Pancreas (tissue), 10 donors: ENCODE measurements around the gene MCTP2. TPM values are rescaled to one million over a fixed set of nuclear protein-coding genes. Genes with fewer than 3 reads are reported as not detected.

Experiments
- ATAC-seq, 4 donors: fragments of 200-7000 bp; cut with Tn5 transposase; one replicate each; pipeline versions ENCODE4 v1.8.0 to v1.9.1; 2020; ENCODE audit warnings: mild to moderate bottlenecking in 4 of 4, moderate library complexity in 4 of 4
- DNase-seq, 6 donors: peaks; one replicate each; pipeline ENCODE4 v3.0.0-alpha.2; 2020
- FAIRE-seq: peaks from 2 replicates; lab custom pipeline; 2012; peaks lifted over from hg19 to GRCh38; lab: Jason Lieb, UNC
- H3K27ac ChIP-seq, 4 donors: fragments of 200-600 bp; sonication (generic); 1 replicate in 3 of 4; 2 replicates in 1 of 4; pipeline versions ENCODE4 v1.5.0 to v1.8.0; 2020
- H3K27me3 ChIP-seq, 4 donors: fragments of 200-600 bp; one replicate each; pipeline ENCODE4 v1.8.0; 2021
- H3K36me3 ChIP-seq, 3 donors: fragments of 200-600 bp; sonication (generic) in 1 of 3; one replicate each; pipeline versions ENCODE4 v1.5.0 to v1.8.0; 2020 to 2021
- H3K4me1 ChIP-seq, 3 donors: fragments of 200-600 bp; one replicate each; pipeline ENCODE4 v1.8.0; 2021
- H3K4me3 ChIP-seq, 4 donors: fragments of 200-600 bp; sonication (generic) in 2 of 4; one replicate each; pipeline versions ENCODE4 v1.5.0 to v1.8.0; 2020 to 2021
- H3K9me3 ChIP-seq, 4 donors: fragments of 200-600 bp; one replicate each; pipeline ENCODE4 v1.8.0; 2021
- WGBS, 2 donors: extraction: QIAGEN DNeasy Blood & Tissue Kit; methylation state at CpG; one replicate each; pipeline ENCODE4 v1.1.7; 2013; 5-methylcytosine and 5-hydroxymethylcytosine counted together
- intact Hi-C, 3 donors: fragments of 100-400 bp; cut with DNase I; formaldehyde crosslinking; loops; one replicate each; pipeline versions ENCODE4 v1.11.1 to v1.14.2; 2022
- polyA plus RNA-seq, 2 donors: library from polyadenylated mRNA; stranded (reverse); fragments of 200-250 nt; gene quantifications; one replicate each; pipeline ENCODE4 v1.2.3, GENCODE V29; 2013
- total RNA-seq, 6 donors: library from RNA; stranded (reverse); fragmentation: NEBNext Ultra II Directional in 4 of 6; extraction: Animal tissue kit (Norgen Biotek cat#: 25700) in 4 of 6; gene quantifications; one replicate each; pipeline versions ENCODE4 v1.2.1 to v1.2.4, GENCODE V29; 2021 to 2023
- TF ChIP-seq, protein P1 (sequence below), 4 donors: fragments of 200-600 bp; sonication (generic) in 3 of 4; IDR thresholded peaks; one replicate each; pipeline versions ENCODE4 v1.5.0 to v1.8.0; 2021; ENCODE audit warnings: antibody characterized with exemption in 4 of 4
- donor health status: healthy with polysubstance abuse.
- donor health status: DM: no; HTN: no; CAD: no; lungs with moderate emphysema.
- donor health status: DM: no; HTN: no; CAD: no.
- donor health status: control.
- donor health status: control.
- donor health status: Bipolar disorder and iron deficiency.
- donor health status: DM: yes; HTN: yes; CAD: no.
- donor health status: DM: no; HTN: no; CAD: no.
- donor health status: DM: no; HTN: no; CAD: no.
- donor health status: DM: yes; HTN: yes; CAD: no.

Gene MCTP2
- total and polyA plus RNA-seq, 8 donors: 3.7 to 21.4 (median 14.7) TPM

DNA sequence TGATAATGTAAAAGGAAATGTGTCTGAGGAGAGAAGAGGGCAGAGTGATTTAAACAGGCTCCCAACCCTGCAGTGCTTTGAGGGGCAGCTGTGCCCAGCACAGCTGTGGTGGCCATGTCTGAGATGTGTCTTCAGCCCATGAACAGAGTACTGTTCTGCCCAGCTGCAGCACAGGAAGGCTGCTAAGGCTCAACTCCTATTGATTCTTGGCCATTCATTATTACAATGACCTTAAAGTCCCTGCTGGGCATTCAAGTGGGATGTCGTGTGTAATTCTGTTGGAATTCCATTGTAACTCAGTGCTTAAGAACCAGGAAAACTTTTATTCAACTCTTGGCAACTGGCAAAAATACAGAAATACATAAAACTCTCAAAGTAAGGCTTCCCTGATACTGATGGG lies 229.3 kb downstream of the MCTP2 start:
- peaks cover 0 to 5% (median 0%) of the 10 kb centered on the region in 3 donors for H3K4me1 ChIP-seq
- H3K27ac ChIP-seq: no peak overlapping the region
- DNase-seq: no peak
- H3K27me3 ChIP-seq: no peaks in the 10 kb centered on the region
- TF ChIP-seq, protein P1, sequence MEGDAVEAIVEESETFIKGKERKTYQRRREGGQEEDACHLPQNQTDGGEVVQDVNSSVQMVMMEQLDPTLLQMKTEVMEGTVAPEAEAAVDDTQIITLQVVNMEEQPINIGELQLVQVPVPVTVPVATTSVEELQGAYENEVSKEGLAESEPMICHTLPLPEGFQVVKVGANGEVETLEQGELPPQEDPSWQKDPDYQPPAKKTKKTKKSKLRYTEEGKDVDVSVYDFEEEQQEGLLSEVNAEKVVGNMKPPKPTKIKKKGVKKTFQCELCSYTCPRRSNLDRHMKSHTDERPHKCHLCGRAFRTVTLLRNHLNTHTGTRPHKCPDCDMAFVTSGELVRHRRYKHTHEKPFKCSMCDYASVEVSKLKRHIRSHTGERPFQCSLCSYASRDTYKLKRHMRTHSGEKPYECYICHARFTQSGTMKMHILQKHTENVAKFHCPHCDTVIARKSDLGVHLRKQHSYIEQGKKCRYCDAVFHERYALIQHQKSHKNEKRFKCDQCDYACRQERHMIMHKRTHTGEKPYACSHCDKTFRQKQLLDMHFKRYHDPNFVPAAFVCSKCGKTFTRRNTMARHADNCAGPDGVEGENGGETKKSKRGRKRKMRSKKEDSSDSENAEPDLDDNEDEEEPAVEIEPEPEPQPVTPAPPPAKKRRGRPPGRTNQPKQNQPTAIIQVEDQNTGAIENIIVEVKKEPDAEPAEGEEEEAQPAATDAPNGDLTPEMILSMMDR (IDR thresholded peaks at IDR 0.05): no peak
- WGBS, 2 donors: 88 to 89% methylated on average over 1 of the region's 1 CpG
- no peaks in the 10 kb centered on the region for H3K9me3 ChIP-seq
- intact Hi-C loops: no loop called here
- FAIRE-seq: no peak
- no peak for ATAC-seq
- no peaks in the 10 kb centered on the region for H3K36me3 ChIP-seq
- H3K4me3 ChIP-seq: no peak overlapping the region

DNA sequence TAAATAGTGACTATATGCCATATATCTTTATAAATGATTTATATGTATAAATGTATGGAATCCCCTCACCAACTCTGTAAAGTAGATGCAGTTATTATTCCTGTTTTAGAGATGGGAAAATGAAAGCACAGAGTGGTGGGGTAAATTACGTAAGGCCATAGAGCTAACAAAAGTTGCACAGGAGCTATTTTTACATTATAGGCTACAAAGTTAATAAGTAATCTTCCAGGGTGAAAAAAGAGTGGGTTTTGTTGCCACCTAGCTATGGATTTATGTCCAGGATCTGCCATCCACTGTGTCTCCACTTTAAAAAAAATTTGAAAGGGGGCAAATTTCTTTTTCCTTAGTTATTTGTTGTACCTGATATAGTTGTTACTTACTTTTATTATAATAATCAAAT lies 235.7 kb downstream of the MCTP2 start:
- no peak overlapping the region for H3K4me3 ChIP-seq
- no peaks in the 10 kb centered on the region for H3K9me3 ChIP-seq
- WGBS, 2 donors: 65% methylated on average over 1 of the region's 1 CpG
- H3K27me3 ChIP-seq: no peaks in the 10 kb centered on the region
- TF ChIP-seq, protein P1 (IDR thresholded peaks at IDR 0.05): no peak
- no peaks in the 10 kb centered on the region for H3K36me3 ChIP-seq
- FAIRE-seq (peak; percentile 20), ATAC-seq (peak in 3 of 4 donors; percentile 49 to 65 (median 64)), DNase-seq (no peak)
- H3K27ac ChIP-seq: no peak overlapping the region
- H3K4me1 ChIP-seq: peaks cover 0 to 5% (median 0%) of the 10 kb centered on the region in 3 donors
- intact Hi-C loops: no loop called here

DNA sequence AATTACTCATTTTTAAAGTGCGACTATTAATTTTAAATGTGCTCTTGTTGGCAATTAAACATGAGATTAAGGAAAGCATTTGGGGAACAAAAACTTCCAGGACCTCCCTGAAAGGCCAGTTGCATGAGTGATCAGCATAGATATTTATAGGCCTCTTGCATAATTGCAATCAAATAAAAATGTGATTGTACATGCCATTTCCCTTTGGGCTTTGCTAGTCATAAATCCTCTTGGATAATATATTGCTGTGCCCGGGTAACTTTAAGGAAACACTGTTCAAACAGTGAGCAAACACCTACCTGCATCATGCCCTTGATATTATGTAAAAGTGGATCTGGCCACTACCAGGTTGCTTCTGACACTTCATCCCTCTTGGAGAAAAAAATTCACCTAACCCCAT lies 239.1 kb downstream of the MCTP2 start:
- Histone ChIP-seq H3K27ac (no peak overlapping the region), H3K27me3 (no peaks in the 10 kb centered on the region), H3K4me1 (no peaks in the 10 kb centered on the region), H3K9me3 (no peaks in the 10 kb centered on the region), H3K4me3 (no peak overlapping the region), H3K36me3 (no peaks in the 10 kb centered on the region)
- DNase-seq: no peak
- TF ChIP-seq, protein P1 (IDR thresholded peaks at IDR 0.05): no peak
- FAIRE-seq: no peak
- WGBS, 2 donors: 58 to 81% methylated on average over 2 of the region's 2 CpGs
- intact Hi-C loops: no loop called here
- ATAC-seq: peak in 1 of 4 donors; percentile 44

DNA sequence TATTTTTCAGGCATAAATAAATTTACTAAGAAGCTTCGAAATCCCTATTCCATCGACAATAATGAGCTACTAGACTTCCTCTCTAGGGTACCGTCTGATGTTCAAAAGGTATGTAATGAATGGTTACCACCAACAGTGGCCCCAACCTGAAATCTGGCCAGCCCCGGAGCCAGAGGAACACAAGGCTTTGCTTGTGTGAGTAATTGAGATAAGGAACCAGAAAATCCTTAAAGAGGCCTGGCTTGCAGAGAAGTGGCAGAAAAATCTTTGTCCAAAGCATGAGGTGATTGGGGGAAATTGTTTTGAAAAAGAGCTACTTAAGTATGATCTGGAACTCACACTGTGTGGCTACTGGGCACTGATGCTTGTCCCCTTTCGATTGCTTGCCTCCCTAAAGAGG lies 245.3 kb downstream of the MCTP2 start:
- DNase-seq (no peak), ATAC-seq (no peak), FAIRE-seq (no peak)
- Histone ChIP-seq H3K4me1 (no peaks in the 10 kb centered on the region), H3K27me3 (no peaks in the 10 kb centered on the region), H3K9me3 (no peaks in the 10 kb centered on the region), H3K36me3 (no peaks in the 10 kb centered on the region), H3K4me3 (no peak overlapping the region), H3K27ac (no peak overlapping the region)
- 75 to 82% methylated on average over 5 of the region's 5 CpGs for WGBS, 2 donors
- TF ChIP-seq, protein P1 (IDR thresholded peaks at IDR 0.05): no peak
- intact Hi-C loops: no loop called here

DNA sequence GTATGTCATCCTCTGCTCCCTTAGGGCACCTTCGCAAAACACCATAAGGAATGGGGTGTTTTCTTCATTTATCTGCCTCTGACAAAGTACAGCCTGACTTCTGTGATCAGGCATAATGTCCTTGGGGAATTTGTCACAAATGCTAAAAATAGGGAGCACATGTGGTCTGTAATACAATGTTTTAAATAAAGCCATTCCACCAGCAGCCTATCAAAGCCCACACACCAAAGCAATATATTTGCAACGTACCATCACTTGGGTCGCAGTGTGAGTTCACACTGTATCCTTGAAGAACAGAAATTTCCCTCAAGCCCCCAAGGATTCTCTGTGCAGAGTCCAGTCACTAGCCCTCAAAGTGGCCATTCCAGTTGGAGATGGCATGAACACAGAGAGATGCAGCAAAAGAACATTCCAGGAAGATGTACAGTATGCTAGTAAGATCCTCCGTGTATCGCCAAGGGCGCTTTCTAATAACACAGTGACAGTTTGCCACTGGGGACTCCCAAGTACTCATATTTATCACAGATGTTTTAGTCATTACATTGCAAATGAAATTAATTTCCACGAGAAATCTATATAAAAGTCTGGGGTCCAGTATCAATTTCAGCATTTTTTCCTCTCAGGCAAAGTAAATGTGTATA lies 246.7 kb downstream of the MCTP2 start:
- intact Hi-C loops: no loop called here
- DNase-seq (no peak), ATAC-seq (no peak), FAIRE-seq (no peak)
- Histone ChIP-seq H3K27ac (no peak overlapping the region), H3K4me1 (no peaks in the 10 kb centered on the region), H3K9me3 (no peaks in the 10 kb centered on the region), H3K4me3 (no peak overlapping the region), H3K36me3 (no peaks in the 10 kb centered on the region), H3K27me3 (no peaks in the 10 kb centered on the region)
- WGBS, 2 donors: 94 to 96% methylated on average over 7 of the region's 7 CpGs
- TF ChIP-seq, protein P1 (IDR thresholded peaks at IDR 0.05): no peak
